HEK293 (cell line): Measurements from ENCODE around the gene KCNMA1.

ENCODE experiments used
- CTCF ChIA-PET: fragments of 350-600 bp; formaldehyde crosslinking; extraction: SDS; loops from one replicate; lab custom pipeline; 2021; ENCODE audit warnings: antibody characterized with exemption; lab: Yijun Ruan, JAX
- POLR2A ChIA-PET: fragments of 300-600 bp; formaldehyde crosslinking; extraction: SDS; loops from one replicate; lab custom pipeline; 2020; ENCODE audit warnings: antibody characterized with exemption, inconsistent platforms; lab: Yijun Ruan, JAX
- H3K27ac ChIP-seq: fragments of 200-500 bp; sonication (Bioruptor generic); 2 replicates; pipeline ENCODE4 v1.5.1; 2014; ENCODE audit warnings: low read depth, low read length, control low read depth, inconsistent platforms; ENCODE audit errors: extremely low read depth
- H3K36me3 ChIP-seq, 2 experiments: fragments of 200-500 bp in 1 of 2; sonication (Bioruptor generic) in 1 of 2; 1 replicate in 1 of 2; 2 replicates in 1 of 2; pipeline ENCODE4 v1.5.1; 2014 to 2017; ENCODE audit warnings: inconsistent platforms in 2 of 2, low read length in 2 of 2; ENCODE audit not compliant: control insufficient read depth in 2 of 2, insufficient read depth in 1 of 2
- H3K4me1 ChIP-seq: fragments of 200-500 bp; sonication (Bioruptor generic); 2 replicates; pipeline ENCODE4 v1.5.1; 2014; ENCODE audit warnings: mild to moderate bottlenecking, low read length, inconsistent platforms; ENCODE audit not compliant: control insufficient read depth, insufficient read depth
- H3K4me3 ChIP-seq: 2 replicates; pipeline ENCODE4 v1.5.1; 2011; ENCODE audit warnings: low read depth, mild to moderate bottlenecking, control low read depth, low read length, moderate library complexity
- H3K9me3 ChIP-seq: fragments of 200-500 bp; sonication (Bioruptor generic); 2 replicates; pipeline ENCODE4 v1.5.1; 2014; ENCODE audit warnings: low read depth, low read length, inconsistent platforms; ENCODE audit not compliant: control insufficient read depth, insufficient read depth
- AEBP2 ChIP-seq: fragments of 450-650 bp; formaldehyde crosslinking; IDR thresholded peaks from 2 replicates; pipeline ENCODE4 v1.5.1; 2016; ENCODE audit warnings: missing biosample characterization, missing genetic modification characterization, borderline replicate concordance
- CTCF ChIP-seq: fragments of 450-650 bp; formaldehyde crosslinking; IDR thresholded peaks from 2 replicates; pipeline ENCODE4 v1.5.1; 2016; ENCODE audit warnings: missing biosample characterization, missing genetic modification characterization
- GLI2 ChIP-seq: fragments of 450-650 bp; formaldehyde crosslinking; IDR thresholded peaks from 2 replicates; pipeline ENCODE4; 2017; ENCODE audit warnings: missing biosample characterization, missing genetic modification characterization, low read depth, borderline replicate concordance
- GLI4 ChIP-seq: fragments of 450-650 bp; formaldehyde crosslinking; IDR thresholded peaks from 2 replicates; pipeline ENCODE4 v1.5.1; 2016; ENCODE audit warnings: missing biosample characterization, missing genetic modification characterization
- OSR2 ChIP-seq: fragments of 450-650 bp; formaldehyde crosslinking; IDR thresholded peaks from 2 replicates; pipeline ENCODE4 v1.5.1; 2016; ENCODE audit warnings: missing biosample characterization, missing genetic modification characterization
- TSHZ1 ChIP-seq: fragments of 450-650 bp; formaldehyde crosslinking; IDR thresholded peaks from 2 replicates; pipeline ENCODE4 v1.5.1; 2016; ENCODE audit warnings: missing biosample characterization, missing genetic modification characterization, borderline replicate concordance
- ZBTB17 ChIP-seq: fragments of 450-650 bp; formaldehyde crosslinking; IDR thresholded peaks from 2 replicates; pipeline ENCODE4 v1.5.1; 2016; ENCODE audit warnings: missing biosample characterization, missing genetic modification characterization
- ZFHX2 ChIP-seq: fragments of 450-650 bp; formaldehyde crosslinking; conservative IDR thresholded peaks from 2 replicates; pipeline ENCODE4 v1.5.1; 2016; ENCODE audit warnings: missing biosample characterization, missing genetic modification characterization
- ZFP41 ChIP-seq: fragments of 450-650 bp; formaldehyde crosslinking; IDR thresholded peaks from 2 replicates; pipeline ENCODE4 v1.5.1; 2016; ENCODE audit warnings: missing biosample characterization, missing genetic modification characterization, borderline replicate concordance
- ZNF221 ChIP-seq: fragments of 450-650 bp; formaldehyde crosslinking; IDR thresholded peaks from 2 replicates; pipeline ENCODE4 v1.5.1; 2017; ENCODE audit warnings: missing biosample characterization, missing genetic modification characterization, borderline replicate concordance
- ZNF37A ChIP-seq: fragments of 450-650 bp; IDR thresholded peaks from 2 replicates; pipeline ENCODE4 v1.5.1; 2018; ENCODE audit warnings: missing biosample characterization, missing genetic modification characterization
- ZNF394 ChIP-seq: fragments of 450-650 bp; formaldehyde crosslinking; IDR thresholded peaks from 2 replicates; pipeline ENCODE4 v1.5.1; 2016; ENCODE audit warnings: missing biosample characterization, missing genetic modification characterization, mild to moderate bottlenecking, moderate library complexity, borderline replicate concordance
- ZNF416 ChIP-seq: fragments of 450-650 bp; formaldehyde crosslinking; IDR thresholded peaks from 2 replicates; pipeline ENCODE4 v1.5.1; 2016; ENCODE audit warnings: missing biosample characterization, missing genetic modification characterization
- ZNF473 ChIP-seq: fragments of 450-650 bp; formaldehyde crosslinking; IDR thresholded peaks from 2 replicates; pipeline ENCODE4 v1.5.1; 2017; ENCODE audit warnings: missing biosample characterization, missing genetic modification characterization
- ZNF529 ChIP-seq: fragments of 450-650 bp; formaldehyde crosslinking; IDR thresholded peaks from 2 replicates; pipeline ENCODE4 v1.5.1; 2017; ENCODE audit warnings: missing genetic modification characterization, missing biosample characterization; ENCODE audit not compliant: insufficient replicate concordance
- ZNF621 ChIP-seq: fragments of 450-650 bp; formaldehyde crosslinking; IDR thresholded peaks from 2 replicates; pipeline ENCODE4 v1.5.1; 2017; ENCODE audit warnings: missing biosample characterization, missing genetic modification characterization
- ZNF639 ChIP-seq: fragments of 450-650 bp; formaldehyde crosslinking; IDR thresholded peaks from 2 replicates; pipeline ENCODE4 v1.5.1; 2016; ENCODE audit warnings: missing biosample characterization, missing genetic modification characterization
- ZNF654 ChIP-seq: fragments of 450-650 bp; formaldehyde crosslinking; IDR thresholded peaks from 2 replicates; pipeline ENCODE4 v1.5.1; 2016; ENCODE audit warnings: low read depth, missing biosample characterization, missing genetic modification characterization
- ZNF660 ChIP-seq: fragments of 450-650 bp; IDR thresholded peaks from 2 replicates; pipeline ENCODE4 v1.5.1; 2018; ENCODE audit warnings: missing biosample characterization, mild to moderate bottlenecking, missing genetic modification characterization
- ZNF692 ChIP-seq: fragments of 450-650 bp; formaldehyde crosslinking; IDR thresholded peaks from 2 replicates; pipeline ENCODE4 v1.5.1; 2016; ENCODE audit warnings: missing biosample characterization, missing genetic modification characterization
- ZNF707 ChIP-seq: fragments of 450-650 bp; formaldehyde crosslinking; IDR thresholded peaks from 2 replicates; pipeline ENCODE4 v1.5.1; 2016; ENCODE audit warnings: missing biosample characterization, missing genetic modification characterization
- ZSCAN4 ChIP-seq: fragments of 450-650 bp; formaldehyde crosslinking; IDR thresholded peaks from 2 replicates; pipeline ENCODE4 v1.5.1; 2017; ENCODE audit warnings: missing biosample characterization, missing genetic modification characterization

KCNMA1 gene

GRCh38 chr10:77251297-77252013 is 386.2 kb downstream of the KCNMA1 start:
- ChIA-PET POLR2A (no interaction called here), CTCF (interaction anchor here (0.6 to 4.8 kb wide), 25 partner anchors 10 to 460 kb away, joined by 3 to 35 read pairs (median 4); partner anchors contain the start of gene KCNMA1)
- Histone ChIP-seq H3K9me3 (no peaks in the 10 kb centered on the region), H3K4me1 (peaks cover 12% of the 10 kb centered on the region), H3K4me3 (no peak overlapping the region), H3K27ac (no peak overlapping the region), H3K36me3 (no peaks in the 10 kb centered on the region)
- TF ChIP-seq ZNF37A (tag by site-specific recombination), result no peak
- TF ChIP-seq CTCF, result peak; percentile 73
- 0 out of 2 replicates have a peak, but pooled peaks have one; percentile 13 for TF ChIP-seq ZNF394 (tag by site-specific recombination)
- TF ChIP-seq OSR2 (tag by site-specific recombination), result no peak
- TF ChIP-seq ZNF654 (tag by site-specific recombination), result peak; percentile 78
- TF ChIP-seq ZNF660 (tag by site-specific recombination), result peak; percentile 36; the same call in 1 of the 2 replicates
- TF ChIP-seq ZBTB17 (tag by site-specific recombination), result peak; percentile 76

GRCh38 chr10:77249901-77250459 is 387.6 kb downstream of the KCNMA1 start:
- Histone ChIP-seq H3K4me3 (no peak overlapping the region), H3K27ac (no peak overlapping the region), H3K9me3 (no peaks in the 10 kb centered on the region), H3K36me3 (no peaks in the 10 kb centered on the region), H3K4me1 (peaks cover 14% of the 10 kb centered on the region)
- POLR2A ChIA-PET, result no interaction called here
- CTCF ChIA-PET, result interaction anchor here (0.7 to 4.8 kb wide), 13 partner anchors 10 to 1280 kb away, joined by 3 to 35 read pairs (median 3); no protein-coding TSS in a partner anchor
- no peak for TF ChIP-seq ZNF639 (tag by site-specific recombination)
- TF ChIP-seq GLI2 (tag by site-specific recombination), result no peak
- TF ChIP-seq ZNF529 (tag by site-specific recombination), result no peak
- no peak for TF ChIP-seq ZNF221
- TF ChIP-seq TSHZ1, result no peak
- no peak for TF ChIP-seq ZSCAN4 (tag by site-specific recombination)
- TF ChIP-seq ZFP41 (tag by site-specific recombination), result no peak
- no peak for TF ChIP-seq GLI4
- TF ChIP-seq AEBP2 (tag by site-specific recombination), result no peak
- TF ChIP-seq ZFHX2 (tag by site-specific recombination), result no peak
- no peak for TF ChIP-seq ZNF621 (tag by site-specific recombination)
- TF ChIP-seq ZNF416, result no peak
- TF ChIP-seq ZNF707, result no peak
- TF ChIP-seq ZNF692 (tag by site-specific recombination), result no peak
- no peak for TF ChIP-seq ZNF473
